ENCODE measurements around the gene FICD. TPM values are rescaled to one million over a fixed set of nuclear protein-coding genes. Genes with fewer than 3 reads are reported as not detected.
A peak's percentile ranks its signal among the peaks of the same experiment; 100 is the strongest.

Gene FICD
- total RNA-seq, 1 donor from 2014 or later, result 3.6 TPM

DNA sequence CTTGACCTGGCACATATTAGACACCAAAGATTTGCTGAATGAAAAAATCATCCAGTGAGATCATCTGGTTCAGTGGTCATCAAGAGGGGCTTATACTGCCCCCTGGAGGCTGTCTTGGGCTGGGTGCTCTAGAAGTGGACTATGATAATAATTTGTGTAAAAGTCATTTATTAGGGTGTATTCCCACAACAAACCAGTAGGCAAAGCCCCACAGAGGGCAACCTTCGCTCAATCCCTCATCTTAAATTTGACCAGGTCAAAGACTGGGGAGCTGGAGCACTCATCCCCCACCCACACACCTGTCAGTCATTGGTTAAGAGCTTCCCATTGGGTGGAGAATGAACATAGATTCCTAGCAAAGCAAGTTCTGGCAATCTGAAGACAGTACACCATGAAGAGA lies 20.0 kb upstream of the FICD start:
- Mint-ChIP-seq H3K36me3 (no peaks in the 10 kb centered on the region), H3K4me3 (no peak overlapping the region), H3K27ac (no peak overlapping the region), H3K4me1 (no peaks in the 10 kb centered on the region), H3K27me3 (ENCODE audit: low read depth) (peaks cover 34% of the 10 kb centered on the region), H3K9me3 (no peaks in the 10 kb centered on the region)
- DNase-seq (ENCODE audit: low spot score in 2 of 2, unreplicated experiment in 2 of 2), result no peak
- TF ChIP-seq CTCF (IDR thresholded peaks at IDR 0.05; ENCODE audit: unreplicated experiment), result peak; percentile 48

GRCh38 chr12:108495823-108496579 lies 19.1 kb upstream of the FICD start:
- H3K9me3 Mint-ChIP-seq, result no peaks in the 10 kb centered on the region
- no peak overlapping the region for H3K4me3 Mint-ChIP-seq
- H3K4me1 Mint-ChIP-seq, result no peaks in the 10 kb centered on the region
- DNase-seq (ENCODE audit: low spot score in 2 of 2, unreplicated experiment in 2 of 2), result no peak
- no peaks in the 10 kb centered on the region for H3K36me3 Mint-ChIP-seq
- H3K27me3 Mint-ChIP-seq (ENCODE audit: low read depth), result peaks cover 38% of the 10 kb centered on the region
- no peak overlapping the region for H3K27ac Mint-ChIP-seq
- no peak for TF ChIP-seq CTCF (IDR thresholded peaks at IDR 0.05; ENCODE audit: unreplicated experiment)

DNA sequence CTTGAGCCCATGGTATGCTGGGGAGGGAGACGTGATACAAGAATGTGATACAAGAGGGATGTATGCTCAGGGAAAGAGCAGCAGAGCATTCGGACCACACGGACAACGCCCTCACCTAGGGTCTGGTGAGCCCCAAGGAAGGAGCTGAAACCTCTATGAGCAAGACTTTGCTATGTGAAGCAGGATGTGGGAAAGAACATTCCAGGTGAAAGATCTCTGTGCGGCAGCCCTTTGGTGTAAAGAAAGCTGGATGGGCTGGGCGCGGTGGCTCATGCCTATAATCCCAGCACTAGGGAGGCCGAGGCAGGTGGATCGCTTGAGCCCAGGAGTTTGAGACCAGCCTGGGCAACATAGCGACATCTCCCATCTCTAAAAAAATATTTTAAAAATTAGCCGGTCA lies 16.9 kb upstream of the FICD start:
- TF ChIP-seq CTCF (IDR thresholded peaks at IDR 0.05; ENCODE audit: unreplicated experiment), result no peak
- Mint-ChIP-seq H3K4me3 (no peak overlapping the region), H3K27ac (no peak overlapping the region), H3K4me1 (no peaks in the 10 kb centered on the region), H3K9me3 (peaks cover 10% of the 10 kb centered on the region), H3K27me3 (ENCODE audit: low read depth) (peaks cover 38% of the 10 kb centered on the region), H3K36me3 (no peaks in the 10 kb centered on the region)
- no peak for DNase-seq (ENCODE audit: low spot score in 2 of 2, unreplicated experiment in 2 of 2)

GRCh38 chr12:108502922-108503321 lies 12.2 kb upstream of the FICD start:
- Mint-ChIP-seq H3K4me3 (no peak overlapping the region), H3K27ac (no peak overlapping the region), H3K27me3 (ENCODE audit: low read depth) (peaks cover 25% of the 10 kb centered on the region), H3K4me1 (no peaks in the 10 kb centered on the region), H3K36me3 (no peaks in the 10 kb centered on the region), H3K9me3 (peaks cover 19% of the 10 kb centered on the region)
- no peak for TF ChIP-seq CTCF (IDR thresholded peaks at IDR 0.05; ENCODE audit: unreplicated experiment)
- DNase-seq (ENCODE audit: low spot score in 2 of 2, unreplicated experiment in 2 of 2), result no peak

- TF ChIP-seq CTCF (IDR thresholded peaks at IDR 0.05; ENCODE audit: unreplicated experiment), result no peak
- Mint-ChIP-seq H3K9me3 (peaks cover 22% of the 10 kb centered on the region), H3K27ac (no peak overlapping the region), H3K4me3 (no peak overlapping the region), H3K27me3 (ENCODE audit: low read depth) (peaks cover 20% of the 10 kb centered on the region), H3K36me3 (no peaks in the 10 kb centered on the region), H3K4me1 (no peaks in the 10 kb centered on the region)
- DNase-seq (ENCODE audit: low spot score in 2 of 2, unreplicated experiment in 2 of 2), result no peak
Measured at GRCh38 chr12:108505129-108505528, 9.9 kb upstream of the FICD start.

All from mesothelial cell of epicardium (in vitro differentiated cells).